GM18520 (cell line): ENCODE measurements around the gene ABCE1.

Experiments used
- ATAC-seq: cut with Tn5 transposase; IDR thresholded peaks from one replicate; pipeline ENCODE4 v1.9.1; 2021; ENCODE audit not compliant: unreplicated experiment

Gene ABCE1

GRCh38 chr4:145097821-145098674, at the start of gene ABCE1, which contains the start of gene ANAPC10:
Gene ABCE1 (plus strand): TSS chr4:145098311. CDS start chr4:145104413, 6,102 bp downstream.
Gene ANAPC10 (minus strand): TSS chr4:145098196. CDS start chr4:145096099, 2,097 bp downstream.
- ATAC-seq = peak; percentile 80

- no peak for ATAC-seq
Observed at GRCh38 chr4:145048817-145049216, 49.3 kb upstream of the ABCE1 start.

- no peak for ATAC-seq
Observed at GRCh38 chr4:145049241-145049640, 48.9 kb upstream of the ABCE1 start.

- ATAC-seq = no peak
Observed at GRCh38 chr4:145055533-145056257, 42.4 kb upstream of the ABCE1 start.

- no peak for ATAC-seq
Observed at GRCh38 chr4:145056325-145057130, 41.6 kb upstream of the ABCE1 start.

- ATAC-seq = no peak
Observed at GRCh38 chr4:145058256-145058655, 39.9 kb upstream of the ABCE1 start.

GRCh38 chr4:145061318-145061920, 36.7 kb upstream of the ABCE1 start:
- no peak for ATAC-seq

- no peak for ATAC-seq
Observed at GRCh38 chr4:145066063-145066501, 32.0 kb upstream of the ABCE1 start.

- no peak for ATAC-seq
Observed at GRCh38 chr4:145069361-145069760, 28.8 kb upstream of the ABCE1 start.

GRCh38 chr4:145071560-145071959, 26.6 kb upstream of the ABCE1 start:
- ATAC-seq = no peak

- no peak for ATAC-seq
Observed at GRCh38 chr4:145075742-145076468, 22.2 kb upstream of the ABCE1 start.

- ATAC-seq = no peak
Observed at GRCh38 chr4:145076469-145076855, 21.6 kb upstream of the ABCE1 start.

GRCh38 chr4:145081756-145082155, 16.4 kb upstream of the ABCE1 start:
- ATAC-seq = no peak

- no peak for ATAC-seq
Observed at GRCh38 chr4:145083891-145084605, 14.1 kb upstream of the ABCE1 start.

GRCh38 chr4:145090380-145090779, 7.7 kb upstream of the ABCE1 start:
- no peak for ATAC-seq

GRCh38 chr4:145093638-145094037, 4.5 kb upstream of the ABCE1 start:
- ATAC-seq = no peak

- ATAC-seq = peak; percentile 1
Observed at GRCh38 chr4:145097331-145097820, 735 bp upstream of the ABCE1 start.

- peak; percentile 15 for ATAC-seq
Observed at GRCh38 chr4:145098675-145099037, 545 bp downstream of the ABCE1 start.

GRCh38 chr4:145099653-145100052, 1.5 kb downstream of the ABCE1 start:
- ATAC-seq = no peak
